ENCODE results near the gene NEK1.
"Not testable (repeated sequence)": the region's sequence is repeated elsewhere in the genome, so short reads cannot be mapped to it uniquely, and the experiment has no call there.

- not testable (repeated sequence) for TF ChIP-seq CTCF (IDR thresholded peaks at IDR 0.05; ENCODE audit: insufficient read depth, low read length, poor library complexity, severe bottlenecking); EZH2phosphoT487 (conservative IDR thresholded peaks at IDR 0.05; ENCODE audit: low read length)
Measured at GRCh38 chr4:169499907-169500306, 112.5 kb downstream of the NEK1 start.
